Measurements from ENCODE around the gene E2F2. TPM values are rescaled to one million over a fixed set of nuclear protein-coding genes. Genes with fewer than 3 reads are reported as not detected.
A peak's percentile ranks its signal among the peaks of the same experiment; 100 is the strongest.

E2F2 gene
- total and polyA plus RNA-seq, 5 donors from 2014 or later = 2.3 to 13.8 (median 3.9) TPM

DNA sequence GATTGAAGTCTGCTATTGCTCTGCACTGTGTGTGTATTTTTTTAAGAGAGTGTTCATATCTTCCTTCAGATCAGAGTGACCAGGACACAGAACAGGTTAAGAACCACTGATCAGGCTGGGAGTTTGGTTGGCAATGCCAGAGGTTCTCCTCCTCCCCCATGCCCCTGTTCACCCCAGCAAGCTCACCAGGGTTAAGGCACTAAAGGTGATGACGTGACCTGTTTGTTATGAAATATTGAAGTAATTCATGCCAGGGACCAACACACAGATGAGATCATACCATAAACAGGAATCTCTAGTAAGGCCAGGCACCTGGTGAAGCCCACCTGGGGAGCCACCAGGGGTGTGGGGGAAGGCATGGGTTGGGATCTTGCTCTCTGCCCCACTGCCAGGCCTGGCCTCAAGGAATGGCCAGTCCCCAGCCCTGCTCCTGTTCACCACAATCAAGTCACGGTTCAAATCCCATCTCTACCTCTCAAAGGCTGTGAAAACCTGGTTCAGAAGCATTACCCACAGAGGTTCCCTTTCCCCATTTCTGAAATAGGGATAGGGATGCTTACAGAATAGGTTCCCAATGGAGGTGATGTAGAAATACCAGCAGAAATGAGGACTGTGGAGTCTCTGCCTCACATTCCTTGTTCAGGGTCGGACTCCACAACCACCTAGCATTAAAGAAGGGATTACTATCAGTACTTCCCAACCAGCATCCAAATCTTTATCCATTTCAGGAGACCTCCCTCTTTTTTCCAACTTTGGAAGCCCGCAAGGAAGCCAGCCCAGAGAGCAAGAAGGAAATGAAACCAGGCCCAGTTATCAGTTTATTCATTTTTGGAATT, 25.8 kb upstream of the E2F2 start:
- ATAC-seq (ENCODE audit: low read depth in 2 of 2) = no peak
- peak overlapping the region; percentile 88 for H3K27ac ChIP-seq (ENCODE audit: insufficient read depth, low read length, poor library complexity, severe bottlenecking)
- Mint-ChIP-seq H3K4me3 (peak overlapping the region; percentile 89 to 99 (median 97)), H3K9me3 (no peaks in the 10 kb centered on the region), H3K27me3 (peaks cover 15% of the 10 kb centered on the region), H3K4me1 (peaks cover 8 to 73% (median 44%) of the 10 kb centered on the region in 4 donors), H3K36me3 (peaks cover 12% of the 10 kb centered on the region), H3K27ac (peak overlapping the region; percentile 90 to 98 (median 96))
- H3K9me3 ChIP-seq (ENCODE audit: control insufficient read depth in 2 of 2, low read length in 2 of 2) = no peaks in the 10 kb centered on the region
- H3K27me3 ChIP-seq (ENCODE audit: control insufficient read depth, insufficient read depth, low read length) = no peaks in the 10 kb centered on the region
- DNase-seq = peak in 1 of 3 donors; percentile 30
- peak overlapping the region; percentile 97 for H3K4me3 ChIP-seq (ENCODE audit: low read depth, low read length)
- H3K36me3 ChIP-seq (ENCODE audit: control insufficient read depth, insufficient read depth, low read length) = no peaks in the 10 kb centered on the region
- peaks cover 60% of the 10 kb centered on the region for H3K4me1 ChIP-seq (ENCODE audit: control insufficient read depth, insufficient read depth, low read length, poor library complexity, severe bottlenecking)

DNA sequence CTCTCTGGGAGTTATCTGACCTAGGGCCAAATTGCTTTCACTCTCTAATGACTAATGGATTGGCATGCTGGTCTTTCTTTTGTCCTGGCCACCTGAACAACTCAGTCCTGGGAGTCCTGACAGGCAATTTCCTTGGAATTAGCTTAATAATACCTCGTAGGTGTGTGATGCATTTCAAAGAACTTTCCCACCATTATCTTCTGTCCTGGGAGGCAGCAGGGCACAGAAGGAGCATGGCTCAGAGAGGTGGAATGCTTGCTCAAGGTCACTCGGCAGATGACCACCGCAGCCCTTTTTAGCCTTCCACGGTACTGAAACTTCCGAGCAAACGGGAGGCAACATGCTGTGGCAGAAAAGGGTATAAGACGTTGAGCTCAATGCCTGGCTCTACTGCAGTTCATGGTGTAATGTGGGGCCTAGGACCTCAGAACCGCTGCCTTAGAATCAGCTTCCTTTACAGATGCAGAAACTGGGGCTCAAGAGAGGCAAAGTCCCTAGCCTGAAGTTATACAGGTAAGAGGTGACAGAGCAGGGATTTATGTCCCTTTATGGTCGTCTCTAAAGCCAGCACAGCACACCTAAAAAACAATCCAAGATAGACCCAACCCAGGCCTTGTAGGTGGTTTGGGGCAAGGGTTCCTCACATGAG, 25.1 kb upstream of the E2F2 start:
- DNase-seq (peak in 1 of 3 donors; percentile 34), ATAC-seq (ENCODE audit: low read depth in 2 of 2) (no peak)
- H3K9me3 ChIP-seq (ENCODE audit: control insufficient read depth in 2 of 2, low read length in 2 of 2) = no peaks in the 10 kb centered on the region
- no peaks in the 10 kb centered on the region for H3K36me3 ChIP-seq (ENCODE audit: control insufficient read depth, insufficient read depth, low read length)
- H3K27ac Mint-ChIP-seq = peak overlapping the region; percentile 90 to 98 (median 96)
- H3K4me1 ChIP-seq (ENCODE audit: control insufficient read depth, insufficient read depth, low read length, poor library complexity, severe bottlenecking) = peaks cover 58% of the 10 kb centered on the region
- H3K4me1 Mint-ChIP-seq = peaks cover 8 to 74% (median 45%) of the 10 kb centered on the region in 4 donors
- H3K4me3 Mint-ChIP-seq = peak overlapping the region; percentile 89 to 99 (median 97)
- H3K36me3 Mint-ChIP-seq = peaks cover 12% of the 10 kb centered on the region
- H3K27me3 ChIP-seq (ENCODE audit: control insufficient read depth, insufficient read depth, low read length) = no peaks in the 10 kb centered on the region
- H3K27me3 Mint-ChIP-seq = peaks cover 15% of the 10 kb centered on the region
- H3K9me3 Mint-ChIP-seq = no peaks in the 10 kb centered on the region
- H3K27ac ChIP-seq (ENCODE audit: insufficient read depth, low read length, poor library complexity, severe bottlenecking) = peak overlapping the region; percentile 88
- peak overlapping the region; percentile 97 for H3K4me3 ChIP-seq (ENCODE audit: low read depth, low read length)

DNA sequence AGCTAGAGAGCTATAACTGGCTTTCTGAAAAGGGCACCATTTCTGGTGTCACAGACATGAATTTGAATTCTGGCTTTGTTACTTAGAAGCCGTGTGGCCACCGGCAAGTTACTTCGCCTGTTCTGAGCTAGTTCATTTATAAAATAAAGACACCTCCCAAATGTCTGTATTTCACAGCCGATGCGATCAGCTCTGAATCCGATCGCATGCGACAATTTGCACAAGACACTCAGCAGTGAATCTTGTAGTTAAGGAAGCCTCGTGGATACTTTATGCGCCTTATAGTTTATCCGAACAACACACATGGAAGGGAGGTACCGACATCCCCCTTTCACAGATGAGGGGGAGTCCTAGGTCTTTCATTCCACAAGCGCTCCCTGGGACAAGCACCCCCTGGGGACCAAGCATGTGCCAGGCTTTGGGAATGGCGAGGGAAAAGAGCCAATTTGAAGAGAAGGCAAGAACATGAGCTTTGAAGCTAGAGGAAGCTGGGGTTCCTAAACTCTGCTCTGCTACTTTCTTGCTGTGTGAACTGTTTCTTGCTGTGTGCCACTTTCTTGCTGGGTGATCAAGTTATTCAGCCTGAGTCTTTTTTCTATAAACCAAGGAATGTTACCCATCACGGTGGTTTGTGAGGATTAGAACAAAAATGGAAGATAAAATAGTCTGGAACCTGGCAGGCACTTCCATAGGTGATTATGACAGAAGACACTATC, 24.4 kb upstream of the E2F2 start:
- ATAC-seq (ENCODE audit: low read depth in 2 of 2) (no peak), DNase-seq (no peak)
- Histone ChIP-seq H3K36me3 (ENCODE audit: control insufficient read depth, insufficient read depth, low read length) (no peaks in the 10 kb centered on the region), H3K4me1 (ENCODE audit: control insufficient read depth, insufficient read depth, low read length, poor library complexity, severe bottlenecking) (peaks cover 57% of the 10 kb centered on the region), H3K27me3 (ENCODE audit: control insufficient read depth, insufficient read depth, low read length) (no peaks in the 10 kb centered on the region), H3K4me3 (ENCODE audit: low read depth, low read length) (peak overlapping the region; percentile 97), H3K27ac (ENCODE audit: insufficient read depth, low read length, poor library complexity, severe bottlenecking) (peak overlapping the region; percentile 88), H3K9me3 (ENCODE audit: control insufficient read depth in 2 of 2, low read length in 2 of 2) (no peaks in the 10 kb centered on the region)
- Mint-ChIP-seq H3K36me3 (peaks cover 12% of the 10 kb centered on the region), H3K27ac (peak overlapping the region; percentile 90 to 98 (median 95)), H3K27me3 (peaks cover 15% of the 10 kb centered on the region), H3K4me1 (peaks cover 8 to 74% (median 46%) of the 10 kb centered on the region in 4 donors), H3K4me3 (peak overlapping the region; percentile 89 to 99 (median 97)), H3K9me3 (no peaks in the 10 kb centered on the region)

DNA sequence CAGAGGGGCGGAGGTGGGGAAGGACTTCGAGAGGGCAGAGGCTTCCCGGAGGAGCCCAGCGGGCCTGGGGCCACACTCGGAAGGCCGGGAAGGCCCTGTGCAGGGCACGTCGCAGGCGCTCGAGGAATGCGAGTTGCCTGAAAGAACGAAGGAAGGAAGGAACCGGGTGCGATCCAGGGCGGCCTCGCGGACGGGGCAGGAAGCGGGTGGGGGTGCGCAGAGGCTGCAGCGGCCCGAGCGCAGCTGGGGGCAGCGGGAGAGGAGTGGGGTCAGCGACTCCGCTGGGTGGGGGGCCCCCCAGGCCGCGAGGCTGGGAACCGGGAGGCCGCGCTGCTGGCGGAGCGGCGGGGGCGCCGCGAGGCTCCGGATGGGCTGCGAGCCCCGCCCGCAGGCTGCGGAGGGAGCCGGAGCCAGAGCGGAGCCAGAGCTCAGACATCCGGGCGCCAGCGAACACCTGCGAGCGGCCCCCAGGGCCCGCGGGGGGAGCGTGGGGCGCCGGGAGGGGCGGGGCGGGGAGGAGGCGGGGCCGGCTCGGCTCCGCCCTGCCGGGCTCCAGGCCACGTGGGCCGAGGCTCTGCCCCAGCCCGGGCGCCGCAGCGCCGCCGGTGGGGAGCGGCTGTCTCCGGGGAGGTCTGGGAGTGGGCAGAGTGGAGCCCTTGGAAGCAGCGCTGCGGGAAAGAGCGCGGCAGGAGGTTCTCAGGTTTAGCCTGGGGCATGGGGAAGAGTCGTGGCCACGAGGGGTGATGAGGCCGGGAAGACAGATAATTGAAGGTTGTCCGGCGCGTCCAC, 23.6 kb upstream of the E2F2 start:
- no peaks in the 10 kb centered on the region for H3K9me3 ChIP-seq (ENCODE audit: control insufficient read depth in 2 of 2, low read length in 2 of 2)
- H3K9me3 Mint-ChIP-seq = no peaks in the 10 kb centered on the region
- peaks cover 12% of the 10 kb centered on the region for H3K36me3 Mint-ChIP-seq
- H3K4me3 ChIP-seq (ENCODE audit: low read depth, low read length) = peak overlapping the region; percentile 97
- ATAC-seq (ENCODE audit: low read depth in 2 of 2) (peak; percentile 75 to 76), DNase-seq (peak; percentile 83 to 90 (median 87))
- peak overlapping the region; percentile 90 to 99 (median 97) for H3K27ac Mint-ChIP-seq
- no peaks in the 10 kb centered on the region for H3K27me3 ChIP-seq (ENCODE audit: control insufficient read depth, insufficient read depth, low read length)
- H3K27ac ChIP-seq (ENCODE audit: insufficient read depth, low read length, poor library complexity, severe bottlenecking) = peak overlapping the region; percentile 88
- H3K36me3 ChIP-seq (ENCODE audit: control insufficient read depth, insufficient read depth, low read length) = no peaks in the 10 kb centered on the region
- peaks cover 14% of the 10 kb centered on the region for H3K27me3 Mint-ChIP-seq
- H3K4me3 Mint-ChIP-seq = peak overlapping the region; percentile 89 to 99 (median 97)
- peaks cover 49% of the 10 kb centered on the region for H3K4me1 ChIP-seq (ENCODE audit: control insufficient read depth, insufficient read depth, low read length, poor library complexity, severe bottlenecking)
- peaks cover 4 to 66% (median 43%) of the 10 kb centered on the region in 4 donors for H3K4me1 Mint-ChIP-seq

DNA sequence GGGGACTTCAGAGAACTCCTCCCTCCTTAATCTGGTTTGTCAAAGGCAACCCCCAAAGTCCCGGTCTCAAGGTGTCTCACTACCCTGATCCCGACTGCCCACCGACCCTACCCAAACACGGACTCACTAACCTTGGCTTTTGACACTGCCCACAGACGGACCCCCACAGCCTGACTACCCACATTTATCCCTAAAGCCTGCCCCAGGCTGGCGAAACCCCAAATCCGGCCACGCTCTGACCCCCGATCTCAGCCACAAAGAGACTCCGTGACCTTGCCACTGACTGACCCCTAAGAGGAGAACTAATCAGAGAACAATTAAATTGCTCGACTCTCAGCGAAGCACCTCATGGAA, 23.1 kb upstream of the E2F2 start:
- H3K4me1 Mint-ChIP-seq = peaks cover 0 to 63% (median 40%) of the 10 kb centered on the region in 4 donors
- no peaks in the 10 kb centered on the region for H3K9me3 Mint-ChIP-seq
- Histone ChIP-seq H3K27me3 (ENCODE audit: control insufficient read depth, insufficient read depth, low read length) (no peaks in the 10 kb centered on the region), H3K4me1 (ENCODE audit: control insufficient read depth, insufficient read depth, low read length, poor library complexity, severe bottlenecking) (peaks cover 46% of the 10 kb centered on the region), H3K9me3 (ENCODE audit: control insufficient read depth in 2 of 2, low read length in 2 of 2) (no peaks in the 10 kb centered on the region), H3K4me3 (ENCODE audit: low read depth, low read length) (peak overlapping the region; percentile 66), H3K36me3 (ENCODE audit: control insufficient read depth, insufficient read depth, low read length) (no peaks in the 10 kb centered on the region), H3K27ac (ENCODE audit: insufficient read depth, low read length, poor library complexity, severe bottlenecking) (peak overlapping the region; percentile 88)
- peak overlapping the region; percentile 90 to 99 (median 97) for H3K27ac Mint-ChIP-seq
- H3K36me3 Mint-ChIP-seq = peaks cover 12% of the 10 kb centered on the region
- peak overlapping the region; percentile 88 to 95 (median 90) for H3K4me3 Mint-ChIP-seq
- DNase-seq = no peak
- H3K27me3 Mint-ChIP-seq = peaks cover 9% of the 10 kb centered on the region
- ATAC-seq (ENCODE audit: low read depth in 2 of 2) = no peak

DNA sequence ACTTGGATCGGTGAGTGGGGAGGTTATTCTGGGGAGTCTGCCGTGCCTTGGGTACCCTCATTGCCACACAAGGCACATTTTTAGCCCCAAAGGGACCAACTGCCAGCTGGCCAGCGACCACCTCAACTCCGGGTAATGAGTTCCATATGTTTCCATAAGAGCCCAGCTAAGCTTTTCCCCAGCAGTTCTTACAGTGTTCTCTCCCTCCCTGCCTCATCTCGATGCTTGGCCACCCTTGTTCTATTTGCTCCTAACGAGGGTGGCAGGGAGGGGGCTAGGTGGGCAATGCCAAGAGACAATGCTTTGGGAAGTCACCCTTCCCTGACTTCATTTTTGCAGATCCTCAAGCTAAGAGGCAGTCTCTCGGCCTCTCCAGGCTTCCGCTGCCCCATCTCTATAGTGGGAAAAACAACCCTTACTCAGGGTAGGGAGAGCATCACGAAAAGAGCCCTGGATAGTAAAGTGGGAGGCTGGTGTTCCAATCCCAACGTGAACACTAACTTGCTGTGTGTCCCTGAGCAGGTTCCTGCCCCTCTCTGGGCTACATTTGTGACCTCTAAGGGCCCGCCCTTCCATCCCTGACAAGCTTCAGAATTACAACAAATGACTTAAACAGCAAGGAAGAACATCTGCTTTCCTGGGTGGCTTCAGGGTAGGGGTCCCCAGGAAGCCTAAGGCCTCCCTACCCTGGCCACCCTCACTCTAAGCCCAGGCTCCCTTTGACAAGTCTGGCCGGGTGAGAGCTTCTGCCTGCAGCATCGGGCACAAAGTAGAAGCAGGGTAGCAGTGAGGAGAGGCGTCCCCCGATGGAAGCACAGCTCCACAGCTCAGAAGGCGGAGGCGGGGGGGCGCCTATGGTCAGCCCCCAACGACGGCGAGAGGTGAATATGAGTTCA, 22.4 kb upstream of the E2F2 start:
- Histone ChIP-seq H3K27me3 (ENCODE audit: control insufficient read depth, insufficient read depth, low read length) (no peaks in the 10 kb centered on the region), H3K27ac (ENCODE audit: insufficient read depth, low read length, poor library complexity, severe bottlenecking) (peak overlapping the region; percentile 88), H3K4me3 (ENCODE audit: low read depth, low read length) (no peak overlapping the region), H3K9me3 (ENCODE audit: control insufficient read depth in 2 of 2, low read length in 2 of 2) (no peaks in the 10 kb centered on the region), H3K4me1 (ENCODE audit: control insufficient read depth, insufficient read depth, low read length, poor library complexity, severe bottlenecking) (peaks cover 46% of the 10 kb centered on the region), H3K36me3 (ENCODE audit: control insufficient read depth, insufficient read depth, low read length) (no peaks in the 10 kb centered on the region)
- Mint-ChIP-seq H3K4me1 (peaks cover 0 to 63% (median 40%) of the 10 kb centered on the region in 4 donors), H3K9me3 (no peaks in the 10 kb centered on the region), H3K4me3 (peak overlapping the region; percentile 88 to 95 (median 90)), H3K27me3 (peaks cover 9% of the 10 kb centered on the region), H3K36me3 (peaks cover 12% of the 10 kb centered on the region), H3K27ac (peak overlapping the region; percentile 90 to 99 (median 97))
- no peak for DNase-seq
- ATAC-seq (ENCODE audit: low read depth in 2 of 2) = no peak

Measured in CD4-positive, CD25-positive, alpha-beta regulatory T cell (primary cell).